Mesendoderm (in vitro differentiated cells): Measurements from ENCODE around the gene LARP4B.

Experiments
- DNase-seq: peaks from one replicate; pipeline ENCODE4 v3.0.0; 2013
- H2AK5ac ChIP-seq: 2 replicates; pipeline ENCODE4 v1.6.1; 2013; ENCODE audit warnings: low read length, inconsistent platforms
- H2BK120ac ChIP-seq: 2 replicates; pipeline ENCODE4 v1.6.1; 2013; ENCODE audit warnings: low read depth, mild to moderate bottlenecking, low read length, moderate library complexity, mixed read lengths
- H2BK15ac ChIP-seq: replicated peaks from 2 replicates; pipeline ENCODE4 v1.6.1; 2013; ENCODE audit warnings: low read depth, mild to moderate bottlenecking, moderate library complexity
- H2BK5ac ChIP-seq: 2 replicates; pipeline ENCODE4 v1.6.1; 2013; ENCODE audit warnings: low read length, inconsistent platforms
- H3K18ac ChIP-seq: 2 replicates; pipeline ENCODE4 v1.6.1; 2013; ENCODE audit warnings: mild to moderate bottlenecking, low read length, mixed read lengths
- H3K23ac ChIP-seq: one replicate; pipeline ENCODE4 v1.6.1; 2013; ENCODE audit warnings: low read length
- H3K27ac ChIP-seq: 2 replicates; pipeline ENCODE4 v1.5.1; 2013; ENCODE audit warnings: low read depth, mild to moderate bottlenecking, inconsistent platforms, low read length, moderate library complexity
- H3K27me3 ChIP-seq: 2 replicates; pipeline ENCODE4 v1.6.1; 2013; ENCODE audit warnings: low read length, control low read depth, mild to moderate bottlenecking, inconsistent platforms; ENCODE audit not compliant: insufficient read depth, poor library complexity
- H3K36me3 ChIP-seq: 2 replicates; pipeline ENCODE4 v1.6.1; 2013; ENCODE audit warnings: low read length, inconsistent platforms; ENCODE audit not compliant: control insufficient read depth, insufficient read depth
- H3K4ac ChIP-seq: one replicate; pipeline ENCODE4 v1.6.1; 2013; ENCODE audit warnings: low read depth, mild to moderate bottlenecking, low read length, moderate library complexity
- H3K4me1 ChIP-seq: 2 replicates; pipeline ENCODE4 v1.6.1; 2013; ENCODE audit warnings: low read depth, low read length, inconsistent platforms; ENCODE audit not compliant: control insufficient read depth
- H3K4me2 ChIP-seq: 2 replicates; pipeline ENCODE4 v1.6.1; 2013; ENCODE audit warnings: low read length
- H3K4me3 ChIP-seq: 2 replicates; pipeline ENCODE4 v1.5.1; 2013; ENCODE audit warnings: mild to moderate bottlenecking, low read length
- H3K56ac ChIP-seq: one replicate; pipeline ENCODE4 v1.6.1; 2013; ENCODE audit warnings: low read length
- H3K79me1 ChIP-seq: 2 replicates; pipeline ENCODE4 v1.6.1; 2013; ENCODE audit warnings: low read length, inconsistent platforms
- H3K79me2 ChIP-seq: 2 replicates; pipeline ENCODE4 v1.6.1; 2013; ENCODE audit warnings: mild to moderate bottlenecking, low read length; ENCODE audit not compliant: control insufficient read depth, insufficient read depth
- H3K9ac ChIP-seq: 2 replicates; pipeline ENCODE4 v1.6.1; 2013; ENCODE audit warnings: low read length, inconsistent platforms
- H4K5ac ChIP-seq: one replicate; pipeline ENCODE4 v1.6.1; 2013; ENCODE audit warnings: low read length
- H4K8ac ChIP-seq: one replicate; pipeline ENCODE4 v1.6.1; 2013; ENCODE audit warnings: low read depth, mild to moderate bottlenecking, control low read depth, low read length, moderate library complexity
- WGBS: extraction: QIAGEN DNeasy Blood & Tissue Kit; methylation state at CpG from one replicate; pipeline ENCODE4 v1.1.7; 2013; ENCODE audit warnings: low lambda C conversion rate, missing lambda C conversion rate; ENCODE audit not compliant: insufficient coverage; ENCODE audit errors: extremely low coverage; 5-methylcytosine and 5-hydroxymethylcytosine counted together

The LARP4B gene

GRCh38 chr10:819816-820215, 111.7 kb downstream of the LARP4B start:
- H3K79me1 ChIP-seq = peaks cover 3% of the 10 kb centered on the region
- no peak overlapping the region for H3K4me3 ChIP-seq
- H3K27ac ChIP-seq = no peak overlapping the region
- no peaks in the 10 kb centered on the region for H3K79me2 ChIP-seq
- H3K27me3 ChIP-seq = no peaks in the 10 kb centered on the region
- H3K36me3 ChIP-seq = peaks cover 36% of the 10 kb centered on the region
- H3K18ac ChIP-seq = no peak overlapping the region
- no peak overlapping the region for H2BK5ac ChIP-seq
- WGBS = no CpG with 5 or more reads among the region's 8 CpGs
- no peak overlapping the region for H3K4ac ChIP-seq
- H2AK5ac ChIP-seq = no peak overlapping the region
- H3K56ac ChIP-seq = no peak overlapping the region
- no peak overlapping the region for H3K23ac ChIP-seq
- no peak overlapping the region for H2BK15ac ChIP-seq
- no peak overlapping the region for H2BK120ac ChIP-seq
- no peak overlapping the region for H4K8ac ChIP-seq
- no peaks in the 10 kb centered on the region for H3K4me1 ChIP-seq
- no peak overlapping the region for H3K4me2 ChIP-seq
- H4K5ac ChIP-seq = no peak overlapping the region
- no peak overlapping the region for H3K9ac ChIP-seq
- no peak for DNase-seq

GRCh38 chr10:819326-819725, 112.2 kb downstream of the LARP4B start:
- Histone ChIP-seq H3K79me1 (peaks cover 3% of the 10 kb centered on the region), H3K9ac (no peak overlapping the region), H3K4ac (no peak overlapping the region), H3K79me2 (no peaks in the 10 kb centered on the region), H3K4me2 (no peak overlapping the region), H3K23ac (no peak overlapping the region), H3K36me3 (peaks cover 38% of the 10 kb centered on the region), H2BK120ac (no peak overlapping the region), H3K56ac (no peak overlapping the region), H4K8ac (no peak overlapping the region), H3K27ac (no peak overlapping the region), H3K4me3 (no peak overlapping the region), H4K5ac (no peak overlapping the region), H3K18ac (no peak overlapping the region), H2BK15ac (no peak overlapping the region), H3K4me1 (no peaks in the 10 kb centered on the region), H2AK5ac (no peak overlapping the region), H3K27me3 (no peaks in the 10 kb centered on the region), H2BK5ac (no peak overlapping the region)
- no peak for DNase-seq
- no CpG with 5 or more reads among the region's 9 CpGs for WGBS

GRCh38 chr10:818526-819220, 112.8 kb downstream of the LARP4B start:
- Histone ChIP-seq H3K56ac (no peak overlapping the region), H3K36me3 (peaks cover 36% of the 10 kb centered on the region), H3K27me3 (no peaks in the 10 kb centered on the region), H2AK5ac (no peak overlapping the region), H3K4me2 (no peak overlapping the region), H3K4ac (no peak overlapping the region), H3K9ac (no peak overlapping the region), H2BK15ac (no peak overlapping the region), H4K5ac (no peak overlapping the region), H3K23ac (no peak overlapping the region), H3K18ac (no peak overlapping the region), H3K79me2 (no peaks in the 10 kb centered on the region), H4K8ac (no peak overlapping the region), H2BK120ac (no peak overlapping the region), H3K27ac (no peak overlapping the region), H3K4me1 (no peaks in the 10 kb centered on the region), H2BK5ac (no peak overlapping the region), H3K79me1 (peaks cover 3% of the 10 kb centered on the region), H3K4me3 (no peak overlapping the region)
- no CpG with 5 or more reads among the region's 9 CpGs for WGBS
- no peak for DNase-seq

GRCh38 chr10:818010-818409, 113.5 kb downstream of the LARP4B start:
- peaks cover 31% of the 10 kb centered on the region for H3K36me3 ChIP-seq
- H3K4me3 ChIP-seq = no peak overlapping the region

GRCh38 chr10:817371-817770, 114.1 kb downstream of the LARP4B start:
- H3K36me3 ChIP-seq = peaks cover 27% of the 10 kb centered on the region
- no peak overlapping the region for H4K5ac ChIP-seq
- H2AK5ac ChIP-seq = no peak overlapping the region
- no peaks in the 10 kb centered on the region for H3K4me1 ChIP-seq
- H3K27me3 ChIP-seq = no peaks in the 10 kb centered on the region
- no peaks in the 10 kb centered on the region for H3K79me2 ChIP-seq
- WGBS = no CpG with 5 or more reads among the region's 6 CpGs
- DNase-seq = no peak
- no peak overlapping the region for H3K4ac ChIP-seq
- no peak overlapping the region for H2BK5ac ChIP-seq
- H3K9ac ChIP-seq = no peak overlapping the region
- H3K79me1 ChIP-seq = no peaks in the 10 kb centered on the region
- no peak overlapping the region for H2BK120ac ChIP-seq
- no peak overlapping the region for H3K18ac ChIP-seq
- H3K27ac ChIP-seq = no peak overlapping the region
- H3K56ac ChIP-seq = no peak overlapping the region
- H3K23ac ChIP-seq = no peak overlapping the region
- H3K4me2 ChIP-seq = no peak overlapping the region
- no peak overlapping the region for H2BK15ac ChIP-seq
- no peak overlapping the region for H4K8ac ChIP-seq
- no peak overlapping the region for H3K4me3 ChIP-seq

More at GRCh38 chr10:818010-818409, 113.5 kb downstream of the LARP4B start:
- Histone ChIP-seq H2BK120ac (no peak overlapping the region), H3K9ac (no peak overlapping the region), H3K27ac (no peak overlapping the region), H3K4me1 (no peaks in the 10 kb centered on the region), H3K4ac (no peak overlapping the region), H3K79me2 (no peaks in the 10 kb centered on the region), H4K5ac (no peak overlapping the region), H2AK5ac (no peak overlapping the region), H2BK15ac (no peak overlapping the region), H3K23ac (no peak overlapping the region), H3K56ac (no peak overlapping the region), H2BK5ac (no peak overlapping the region), H3K79me1 (peaks cover 3% of the 10 kb centered on the region), H3K27me3 (no peaks in the 10 kb centered on the region), H4K8ac (no peak overlapping the region), H3K18ac (no peak overlapping the region), H3K4me2 (no peak overlapping the region)
- DNase-seq = no peak
- no CpG with 5 or more reads among the region's 2 CpGs for WGBS

- H3K9ac ChIP-seq = no peak overlapping the region
- H3K36me3 ChIP-seq = peaks cover 29% of the 10 kb centered on the region
- no peak overlapping the region for H4K8ac ChIP-seq
- no peaks in the 10 kb centered on the region for H3K27me3 ChIP-seq
- no peak overlapping the region for H2BK15ac ChIP-seq
- H2BK120ac ChIP-seq = no peak overlapping the region
- no peaks in the 10 kb centered on the region for H3K79me2 ChIP-seq
- H3K4ac ChIP-seq = no peak overlapping the region
- no peak for DNase-seq
- H3K4me1 ChIP-seq = no peaks in the 10 kb centered on the region
- H3K4me3 ChIP-seq = no peak overlapping the region
- H3K56ac ChIP-seq = no peak overlapping the region
- no peaks in the 10 kb centered on the region for H3K79me1 ChIP-seq
- no peak overlapping the region for H3K23ac ChIP-seq
- no peak overlapping the region for H4K5ac ChIP-seq
- H3K18ac ChIP-seq = no peak overlapping the region
- no peak overlapping the region for H3K27ac ChIP-seq
- H2BK5ac ChIP-seq = no peak overlapping the region
- no CpG with 5 or more reads among the region's 10 CpGs for WGBS
- H2AK5ac ChIP-seq = no peak overlapping the region
- no peak overlapping the region for H3K4me2 ChIP-seq
These were observed 114.5 kb downstream of the LARP4B start for GRCh38 chr10:816958-817357.
